Embryonic facial prominence (tissue), 1 donor: ENCODE results near the gene LRRC8E.
"Not testable (repeated sequence)": the region's sequence is repeated elsewhere in the genome, so short reads cannot be mapped to it uniquely, and the experiment has no call there.

Experiments
- DNase-seq: peaks from one replicate; pipeline ENCODE4 v3.0.0-alpha.2; 2016; ENCODE audit errors: extremely low spot score

The LRRC8E gene

DNA sequence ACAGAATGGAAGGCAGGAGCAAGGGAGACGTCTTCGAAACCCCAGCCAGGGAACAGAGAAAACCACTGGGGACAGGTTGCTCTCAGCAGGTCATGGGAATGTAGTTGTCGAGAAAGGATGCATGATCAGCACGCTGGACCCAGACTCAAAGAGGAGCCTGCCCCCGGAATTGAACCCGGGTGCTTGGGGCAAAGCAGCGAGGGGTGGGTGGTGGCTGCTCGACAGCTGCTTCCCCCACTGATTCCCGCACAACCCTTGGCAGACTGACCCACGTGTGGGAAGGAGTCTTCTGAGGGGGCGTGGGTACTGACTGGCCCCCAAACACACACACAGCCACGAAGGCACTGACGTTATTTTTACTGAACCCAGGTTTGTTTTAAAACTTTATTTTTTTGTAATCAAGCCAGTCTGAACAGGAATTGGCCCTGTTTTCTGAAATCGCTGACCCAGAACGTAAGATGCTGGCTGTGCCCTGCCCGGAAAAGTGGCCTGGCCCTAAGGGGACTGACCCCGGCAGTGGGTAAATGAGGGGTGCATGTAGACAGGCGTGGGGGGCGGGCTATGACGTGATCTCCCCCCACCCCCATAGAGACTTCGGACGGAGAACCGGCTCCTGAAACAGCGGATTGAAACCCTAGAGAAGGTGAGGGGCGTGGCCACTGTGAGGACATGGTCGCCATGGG, 32.7 kb upstream of the LRRC8E start:
- no peak for DNase-seq

DNA sequence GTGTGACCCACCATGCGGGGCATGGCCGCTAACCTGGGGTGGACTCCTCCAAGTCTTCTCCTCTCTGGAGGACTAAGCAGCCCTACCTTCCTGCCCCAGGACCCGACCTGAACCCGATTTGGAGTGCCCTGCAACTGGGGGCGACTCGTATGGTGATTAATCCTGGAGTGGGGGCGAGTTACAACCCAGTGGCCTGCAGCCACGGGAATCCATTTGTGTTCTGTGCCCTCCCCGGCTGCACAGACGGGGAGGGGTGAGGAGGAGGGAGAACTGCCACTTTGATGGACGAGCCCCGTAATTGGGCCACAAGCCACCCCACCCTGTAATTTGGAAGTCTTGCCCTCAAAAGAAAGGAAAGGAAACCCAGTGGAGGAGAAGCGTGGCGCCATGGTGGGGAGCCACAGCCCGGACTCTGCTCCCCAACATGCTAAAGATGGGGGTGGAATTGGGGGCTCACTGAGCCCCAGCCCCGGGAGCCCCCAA, 32.2 kb upstream of the LRRC8E start:
- no peak for DNase-seq

DNA sequence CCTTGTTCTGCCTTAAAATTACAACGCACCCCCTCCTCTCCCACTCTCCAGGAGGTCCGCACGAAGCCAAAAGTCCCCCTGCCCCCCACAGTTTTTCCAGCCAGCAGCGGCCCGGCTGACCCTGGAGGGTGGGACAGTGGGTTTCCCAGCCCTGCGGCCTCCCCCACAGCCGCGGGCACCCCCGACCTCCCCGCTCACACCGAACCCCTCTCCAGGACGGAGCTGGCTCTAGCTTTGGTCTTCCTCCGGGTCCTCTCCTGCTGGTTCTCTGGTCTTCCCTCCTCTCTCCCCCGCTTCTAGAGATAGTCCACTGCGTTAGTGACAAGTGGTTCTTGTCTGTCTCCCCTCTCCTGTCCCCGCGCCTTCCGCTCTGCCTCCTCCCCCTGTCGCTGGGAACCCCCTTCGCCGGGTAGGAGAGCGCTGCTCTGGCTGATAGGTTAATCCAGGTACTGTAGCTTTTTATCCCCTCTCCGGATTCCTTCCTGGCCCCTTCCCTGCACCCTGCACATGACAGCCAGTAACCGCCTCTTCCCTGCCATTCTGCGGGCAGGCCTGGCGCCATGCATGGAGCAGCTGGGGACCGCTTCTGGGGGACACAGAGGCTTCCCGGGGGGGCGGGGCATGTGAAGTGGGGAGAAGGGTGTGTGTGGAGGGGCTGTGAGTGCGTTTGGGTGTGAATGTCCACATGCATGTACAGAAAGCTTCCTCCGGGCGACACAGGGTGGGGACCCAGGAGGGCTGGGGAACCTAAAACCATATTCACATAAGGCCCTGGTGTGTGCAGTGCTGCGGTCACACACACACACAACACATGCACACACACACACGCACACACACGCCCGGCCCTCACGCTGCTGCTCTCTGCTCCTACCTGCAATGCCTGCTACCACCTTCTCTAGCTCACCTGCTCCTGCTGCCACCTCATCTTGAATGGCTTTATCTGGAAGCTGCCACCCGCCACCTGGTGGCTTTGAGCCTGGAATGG, 31.3 kb upstream of the LRRC8E start:
- DNase-seq = no peak

DNA sequence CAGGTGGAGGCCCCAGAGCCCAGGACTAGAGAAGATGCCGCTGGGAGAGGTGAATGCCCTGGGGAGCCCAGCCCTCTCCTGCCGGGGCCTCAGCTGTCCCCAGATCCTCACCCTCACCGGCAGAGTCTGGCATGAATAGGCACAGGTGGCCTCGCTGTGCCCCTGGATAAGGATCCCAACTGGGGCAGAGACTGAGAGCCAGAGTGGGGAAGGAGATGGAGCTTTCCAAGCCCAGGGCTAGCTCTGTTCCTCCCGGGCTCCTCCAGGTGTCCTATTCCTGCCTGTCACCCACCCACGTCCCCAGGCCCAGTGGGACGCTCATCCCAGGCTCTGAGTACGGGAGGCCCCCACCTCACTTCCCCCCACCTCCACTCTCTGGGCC, 30.6 kb upstream of the LRRC8E start:
- DNase-seq = no peak

DNA sequence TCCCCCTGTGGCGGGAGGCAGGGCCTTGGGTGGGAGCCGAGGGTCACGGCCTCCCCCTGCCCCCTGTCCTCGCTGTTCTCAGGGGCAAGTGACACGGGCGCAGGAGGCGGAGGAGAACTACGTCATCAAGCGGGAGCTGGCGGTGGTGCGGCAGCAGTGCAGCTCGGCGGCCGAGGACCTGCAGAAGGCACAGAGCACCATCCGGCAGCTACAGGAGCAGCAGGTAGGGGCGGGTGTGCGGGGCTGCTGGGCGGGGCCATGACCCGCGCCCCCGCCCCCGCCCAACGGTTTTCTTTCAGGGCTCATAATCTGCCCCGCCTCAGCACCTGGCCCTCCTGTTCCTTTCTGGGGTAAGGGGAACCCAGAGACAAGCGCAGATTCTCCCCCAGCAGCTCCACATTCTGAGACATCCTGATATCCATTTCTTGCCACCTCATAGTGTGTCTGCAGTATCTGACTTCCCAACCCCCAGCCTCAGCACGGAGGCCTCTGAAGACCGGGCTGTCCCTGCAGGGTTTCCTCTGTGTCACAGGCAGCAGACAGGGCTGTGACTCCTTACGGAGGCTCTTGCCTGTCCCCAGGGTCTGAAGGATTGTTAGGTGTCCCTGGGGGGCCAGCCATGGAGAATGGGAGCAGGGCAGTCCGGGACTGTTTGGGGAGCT, 30.1 kb upstream of the LRRC8E start:
- no peak for DNase-seq

DNA sequence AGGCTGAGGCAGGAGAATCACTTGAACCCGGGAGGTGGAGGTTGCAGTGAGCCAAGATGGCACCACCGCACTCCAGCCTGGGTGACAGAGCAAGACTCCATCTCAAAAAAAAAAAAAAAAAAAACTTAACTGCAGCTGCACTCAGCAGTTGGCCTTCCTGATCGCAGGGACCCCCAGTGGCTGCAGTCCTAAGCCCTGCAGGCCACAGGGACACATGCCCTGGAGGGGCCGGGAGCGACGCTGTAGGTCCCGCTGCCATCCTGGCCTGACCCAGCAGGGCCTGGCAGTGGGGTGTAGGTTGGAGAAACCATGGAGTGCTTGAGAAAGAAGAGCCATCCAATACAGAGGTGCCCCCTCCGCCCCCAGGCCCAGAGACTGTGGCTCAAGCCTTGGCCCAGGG, 29.2 kb upstream of the LRRC8E start:
- not testable (repeated sequence) for DNase-seq

DNA sequence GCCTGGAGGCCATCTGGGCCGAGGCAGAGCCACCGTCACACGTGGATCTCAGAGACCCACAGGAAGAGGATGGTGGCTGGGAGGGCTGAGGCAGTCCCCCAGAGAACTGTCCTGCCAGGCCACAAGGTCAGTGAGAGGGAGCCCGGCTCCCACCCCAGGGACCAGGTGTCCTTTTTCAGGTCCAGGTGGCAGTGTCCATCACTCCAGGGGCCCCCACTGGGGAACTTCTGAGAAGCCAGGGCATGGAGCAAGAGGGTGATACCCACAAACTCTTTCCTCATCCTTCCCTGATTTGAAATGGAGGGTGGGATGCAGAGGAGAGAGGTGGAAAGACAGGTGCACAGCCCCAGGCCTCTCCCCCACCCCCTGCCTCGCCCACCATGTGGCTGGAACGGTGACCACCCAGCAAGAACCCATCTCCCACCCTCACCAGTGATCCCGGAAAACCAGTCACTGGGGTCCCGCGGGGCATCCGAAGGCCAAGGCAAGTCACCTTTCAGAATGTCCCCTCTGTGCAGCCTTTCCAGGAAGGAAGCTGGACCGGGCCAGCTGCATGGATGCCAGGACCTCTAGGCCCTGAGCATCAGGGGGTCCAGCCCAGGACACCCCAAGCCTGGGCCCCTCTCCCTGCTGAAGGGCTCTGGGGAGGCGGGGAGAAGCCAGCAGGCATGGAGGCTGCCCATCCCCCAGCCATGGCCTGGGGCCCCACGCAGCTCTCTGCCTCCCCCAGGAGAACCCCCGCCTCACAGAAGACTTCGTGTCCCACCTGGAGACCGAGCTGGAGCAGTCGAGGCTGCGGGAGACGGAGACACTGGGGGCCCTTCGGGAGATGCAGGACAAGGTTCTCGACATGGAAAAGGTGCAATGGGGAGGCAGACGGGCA, 28.2 kb upstream of the LRRC8E start:
- DNase-seq = no peak

DNA sequence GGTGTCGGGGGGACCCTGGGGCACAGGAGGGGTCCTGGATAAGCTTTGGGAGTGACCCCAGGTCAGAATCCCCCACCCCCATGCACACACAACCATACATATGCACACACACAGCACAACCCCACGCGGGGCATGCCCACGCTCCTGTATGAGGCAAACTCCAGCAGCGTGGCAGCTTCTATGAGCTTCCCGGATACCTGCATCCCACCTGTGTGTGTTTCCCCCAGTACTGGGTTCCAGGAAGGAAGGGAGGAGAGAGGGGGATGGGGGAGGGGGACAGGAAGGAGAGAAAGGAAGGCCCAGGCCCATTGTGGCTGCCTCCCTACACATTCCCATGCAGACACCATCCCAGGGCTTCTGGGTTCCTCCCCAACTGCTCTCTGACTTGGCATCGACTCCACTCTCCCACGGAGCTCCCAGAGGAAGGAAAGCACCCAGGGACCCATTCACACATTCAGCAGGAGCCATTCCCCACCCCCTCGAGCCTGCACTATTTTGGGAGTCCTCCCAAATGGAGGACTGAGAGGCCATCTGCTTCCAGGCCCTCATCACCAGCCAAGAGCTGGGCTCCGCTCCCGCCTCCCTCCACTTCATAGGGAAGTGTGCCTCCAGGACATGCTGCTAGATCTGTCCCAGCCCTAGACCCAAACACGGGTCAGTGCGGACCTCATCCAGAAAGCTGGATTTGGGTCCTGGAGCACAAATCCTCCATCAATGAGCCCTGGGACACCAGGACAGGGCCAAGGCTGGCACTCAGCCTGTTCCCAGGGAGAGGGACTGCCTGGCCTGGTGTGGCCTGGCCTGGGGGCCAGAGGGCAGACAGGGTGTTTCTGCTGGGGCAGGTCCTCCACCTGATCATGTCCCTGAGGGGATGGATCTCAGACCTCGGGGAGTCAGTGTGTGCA, 27.3 kb upstream of the LRRC8E start:
- DNase-seq = no peak

DNA sequence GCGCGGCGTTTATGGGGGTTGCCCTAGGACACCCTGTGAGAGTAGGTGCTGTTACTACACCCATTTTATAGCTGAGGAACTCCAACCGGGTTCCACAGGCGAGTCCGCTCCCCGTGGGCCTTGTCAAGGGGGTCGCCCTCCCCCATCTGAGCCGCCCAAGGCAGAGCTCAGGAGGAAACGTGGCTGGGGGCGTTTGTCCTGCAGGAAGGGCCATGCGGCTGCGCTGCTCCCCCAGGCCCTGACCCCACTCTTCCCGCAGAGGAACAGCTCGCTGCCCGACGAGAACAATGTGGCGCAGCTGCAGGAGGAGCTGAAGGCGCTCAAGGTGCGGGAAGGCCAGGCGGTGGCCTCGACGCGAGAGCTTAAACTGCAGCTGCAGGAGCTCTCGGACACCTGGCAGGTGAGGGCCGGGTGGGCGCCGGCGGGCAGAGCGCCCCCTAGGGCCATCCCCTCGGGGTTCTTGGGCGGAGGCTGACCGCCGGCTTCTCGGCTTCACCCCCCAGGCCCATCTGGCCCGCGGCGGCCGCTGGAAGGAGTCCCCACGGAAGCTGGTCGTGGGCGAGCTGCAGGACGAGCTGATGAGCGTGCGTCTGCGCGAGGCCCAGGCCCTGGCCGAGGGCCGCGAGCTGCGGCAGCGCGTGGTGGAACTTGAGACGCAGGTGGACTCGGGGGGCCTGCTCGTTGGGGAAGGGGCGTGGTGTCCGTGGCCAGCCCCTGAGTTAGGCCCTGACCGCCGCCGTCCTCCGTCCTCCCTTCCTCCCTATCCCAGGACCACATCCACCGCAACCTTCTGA, 26.5 kb upstream of the LRRC8E start:
- no peak for DNase-seq

DNA sequence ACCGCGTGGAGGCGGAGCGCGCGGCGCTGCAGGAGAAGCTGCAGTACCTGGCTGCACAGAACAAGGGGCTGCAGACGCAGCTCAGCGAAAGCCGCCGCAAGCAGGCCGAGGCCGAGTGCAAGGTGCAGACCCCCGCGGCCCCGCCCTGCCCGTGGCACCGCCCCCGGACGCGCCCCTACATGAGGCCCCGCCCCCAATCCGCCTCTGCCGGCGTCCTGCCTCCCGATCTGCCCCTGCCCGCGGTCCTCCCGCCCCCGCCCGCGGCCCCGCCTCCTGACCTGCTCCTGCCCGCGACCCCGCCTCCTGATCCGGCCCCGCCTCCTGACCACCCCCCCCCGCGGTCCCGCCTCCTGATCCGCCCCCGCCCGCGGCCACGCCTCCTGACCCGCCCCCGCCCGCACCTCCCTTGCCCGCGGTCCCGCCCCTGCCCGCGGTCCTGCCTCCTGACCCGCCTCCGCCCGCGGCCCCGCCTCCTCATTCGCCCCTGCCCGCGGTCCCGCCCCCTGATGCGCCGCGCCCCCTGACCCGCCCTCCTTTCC, 25.8 kb upstream of the LRRC8E start:
- DNase-seq = no peak

DNA sequence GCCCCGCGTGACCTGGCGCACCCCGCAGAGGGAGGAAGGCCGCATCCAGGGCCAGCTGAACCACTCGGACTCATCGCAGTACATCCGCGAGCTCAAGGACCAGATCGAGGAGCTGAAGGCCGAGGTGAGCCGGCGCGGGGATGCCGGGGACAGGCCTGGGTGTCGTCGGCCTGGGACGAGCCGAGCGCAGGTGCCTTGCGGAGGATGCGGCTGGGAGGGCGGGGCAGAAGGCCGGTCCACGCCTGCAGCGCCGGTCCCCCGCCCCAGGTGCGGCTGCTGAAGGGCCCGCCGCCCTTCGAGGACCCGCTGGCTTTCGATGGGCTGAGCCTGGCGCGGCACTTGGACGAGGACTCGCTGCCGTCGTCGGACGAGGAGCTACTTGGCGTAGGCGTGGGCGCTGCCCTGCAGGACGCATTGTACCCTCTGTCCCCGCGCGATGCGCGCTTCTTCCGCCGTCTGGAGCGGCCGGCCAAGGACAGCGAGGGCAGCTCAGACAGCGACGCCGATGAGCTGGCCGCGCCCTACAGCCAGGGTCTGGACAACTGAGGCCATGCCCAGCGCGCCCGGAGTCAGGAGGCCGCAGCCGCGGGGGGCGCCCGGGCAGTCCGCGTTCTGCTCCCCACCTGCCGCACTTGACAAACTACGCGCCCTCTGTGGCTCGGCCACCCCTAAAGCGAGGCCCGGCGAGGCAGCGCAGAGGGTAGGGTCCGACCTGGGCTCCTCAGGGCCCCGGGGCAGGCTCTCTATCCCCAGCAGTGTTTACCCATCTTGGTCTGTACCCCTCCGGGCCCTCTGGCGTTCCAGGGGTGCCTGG, 24.9 kb upstream of the LRRC8E start:
- no peak for DNase-seq

DNA sequence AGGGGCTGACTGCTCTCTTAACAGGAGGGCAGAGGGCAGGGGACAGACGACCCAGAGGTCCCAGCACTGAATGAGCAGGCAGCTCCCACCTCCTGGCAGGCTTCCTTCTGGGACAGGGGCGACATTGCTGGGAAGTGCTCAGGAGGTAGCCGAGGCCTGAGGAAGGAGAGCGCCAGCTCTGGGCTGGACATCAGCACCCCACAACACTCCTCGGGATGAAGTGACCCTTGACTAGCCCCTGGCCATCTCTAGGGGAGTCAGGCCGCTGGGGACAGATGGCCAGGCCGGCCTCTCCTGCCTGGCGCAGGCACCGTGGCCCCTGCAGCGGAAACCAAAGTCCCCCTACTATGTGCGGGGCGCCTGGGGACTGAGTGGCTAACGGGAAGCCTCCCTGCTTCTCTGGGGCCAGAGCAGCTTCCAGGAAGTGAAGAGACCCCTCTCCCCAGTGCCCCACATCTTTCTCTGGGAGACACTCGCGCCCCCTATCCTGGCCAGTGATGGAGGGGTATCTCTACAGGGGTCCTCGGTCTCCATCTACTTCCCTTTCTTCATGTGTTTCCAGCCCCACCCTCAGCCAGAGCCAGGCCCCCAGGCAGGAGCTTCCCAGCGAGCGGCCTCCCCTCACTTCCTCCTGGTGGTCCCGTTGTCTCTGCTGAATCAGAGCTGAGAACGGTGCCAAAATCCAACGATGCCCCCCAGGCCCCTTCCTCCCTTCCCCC, 24.2 kb upstream of the LRRC8E start:
- DNase-seq = no peak

DNA sequence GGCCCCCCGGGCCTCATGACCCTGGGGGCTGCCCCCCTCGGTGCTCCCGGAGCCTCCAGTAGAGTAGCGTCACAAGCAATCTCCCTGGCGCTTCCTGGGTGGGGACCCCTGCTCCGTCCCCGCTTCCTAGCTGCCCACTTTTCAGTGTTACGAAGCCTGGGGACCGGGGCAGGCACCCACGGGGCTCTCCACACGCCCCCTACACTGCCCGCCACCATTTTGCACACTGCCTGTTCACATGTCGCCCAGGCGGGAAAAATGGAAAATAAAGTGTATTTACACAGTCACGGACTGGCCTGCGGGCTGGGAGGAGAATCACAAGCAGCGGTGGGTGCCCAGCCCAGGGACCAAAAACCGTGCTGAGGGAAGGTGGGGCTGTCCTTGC, 23.6 kb upstream of the LRRC8E start:
- DNase-seq = no peak

DNA sequence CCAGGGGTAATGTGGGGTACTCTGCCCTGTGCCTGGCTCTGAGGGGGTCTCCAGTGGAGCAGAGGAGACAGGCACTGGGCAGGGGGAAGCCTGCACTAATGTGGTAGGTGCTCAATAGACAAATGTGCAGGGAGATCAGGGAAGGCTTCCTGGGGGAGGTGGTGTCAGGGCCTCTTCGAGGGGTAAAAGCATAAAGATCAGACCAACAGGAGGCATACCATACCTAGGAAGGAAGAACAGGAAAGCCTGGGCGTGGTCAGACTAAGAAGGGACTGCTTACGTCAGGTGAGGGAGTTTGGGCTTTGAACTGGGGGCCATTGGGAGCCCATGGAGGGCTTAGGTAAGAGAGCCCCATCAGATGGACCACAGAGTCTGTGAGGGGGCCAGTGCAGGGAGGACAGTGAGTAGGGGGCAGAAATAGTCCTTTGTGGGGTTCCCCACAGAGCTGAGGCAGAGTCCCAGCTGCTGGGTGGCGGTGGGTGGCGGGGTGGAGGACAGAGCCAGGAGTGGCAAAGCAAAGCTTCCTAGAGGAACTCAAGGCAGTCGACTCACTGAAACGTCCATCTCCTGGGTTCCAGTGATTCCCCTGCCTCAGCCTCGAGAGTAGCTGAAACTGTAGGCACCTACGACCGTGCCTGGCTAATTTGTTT, 22.9 kb upstream of the LRRC8E start:
- no peak for DNase-seq

DNA sequence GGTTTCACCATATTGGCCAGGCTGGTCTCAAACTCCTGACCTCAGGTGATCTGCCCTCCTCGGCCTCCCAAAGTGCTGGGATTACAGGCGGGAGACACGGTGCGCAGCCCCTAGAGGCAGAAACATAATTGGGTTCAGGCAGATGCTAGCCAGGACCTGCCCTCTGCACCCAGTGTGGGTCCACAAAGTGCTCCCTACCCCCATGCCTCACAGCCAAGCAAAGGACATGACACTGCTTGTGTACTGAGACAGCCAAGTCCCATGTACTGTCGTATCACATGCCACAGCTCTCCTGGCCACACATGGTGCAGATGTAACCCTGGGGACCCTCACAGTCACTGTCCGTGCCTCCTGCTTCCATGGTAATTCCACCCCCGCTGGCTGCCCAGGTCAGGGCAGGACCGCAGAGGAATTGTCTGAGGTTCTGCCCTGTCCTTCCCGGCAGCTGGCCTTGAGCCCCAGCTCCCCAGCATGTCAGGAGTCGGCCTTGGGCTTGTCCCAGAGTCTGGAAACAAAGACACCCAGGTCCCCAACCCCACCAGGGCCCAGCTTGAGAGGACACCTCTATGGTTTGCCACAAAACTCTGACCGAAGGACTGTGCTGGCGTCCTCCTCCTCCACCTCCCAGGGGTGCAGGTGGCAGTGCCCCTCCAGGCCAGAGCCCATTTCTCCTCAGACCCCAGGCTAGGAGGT, 21.8 kb upstream of the LRRC8E start:
- DNase-seq = no peak

DNA sequence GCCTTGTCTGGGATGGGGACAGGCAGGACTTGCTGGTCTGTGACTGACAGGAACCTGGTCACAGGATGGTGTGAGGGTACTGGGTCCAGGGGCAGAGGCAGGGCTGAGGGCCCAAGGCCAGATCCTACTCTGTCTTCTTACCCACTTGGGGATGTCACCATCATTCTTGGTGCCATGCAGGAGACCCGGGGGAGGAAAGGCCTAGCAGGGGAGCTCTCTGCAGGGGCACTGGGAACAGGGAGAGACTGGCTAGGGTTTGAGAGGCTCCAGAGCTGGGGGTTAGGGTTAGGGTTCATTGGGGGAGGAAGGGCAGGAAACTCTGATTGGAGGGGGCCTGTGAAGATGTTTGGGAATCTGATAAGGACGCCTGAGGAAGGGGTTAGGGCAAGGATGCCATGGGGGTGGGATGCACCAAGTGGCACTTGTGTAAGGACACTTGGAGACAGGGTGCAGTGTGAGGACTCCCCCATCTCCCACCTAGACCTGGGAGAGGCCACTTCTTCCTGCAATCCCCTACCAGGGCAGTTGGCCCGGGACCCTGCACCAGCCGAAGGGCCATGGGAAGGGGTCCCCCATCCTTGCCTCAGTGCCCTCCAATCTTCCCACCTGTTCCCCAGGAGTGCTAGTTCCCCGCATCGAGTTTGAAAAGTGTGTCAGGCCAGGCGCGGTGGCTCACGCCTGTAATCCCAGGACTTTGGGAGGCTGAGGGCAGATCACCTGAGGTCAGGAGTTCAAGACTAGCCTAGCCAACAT, 21.0 kb upstream of the LRRC8E start:
- no peak for DNase-seq
